Spleen (tissue), 7 donors: Measurements from ENCODE around the gene COL28A1.

Experiments used
- POLR2A ChIP-seq, 3 donors: fragments of 450-650 bp; IDR thresholded peaks; one replicate each; pipeline ENCODE4 v1.5.1; 2017; ENCODE audit warnings: antibody characterized with exemption in 3 of 3, mild to moderate bottlenecking in 1 of 3
- POLR2AphosphoS5 ChIP-seq, 3 donors: sonication (generic); formaldehyde crosslinking; IDR thresholded peaks; one replicate each; pipeline ENCODE4 v1.5.1; 2017; ENCODE audit warnings: antibody characterized with exemption in 3 of 3
- TF ChIP-seq, protein P1 (sequence below), 11 experiments: fragments of 200-600 bp in 7 of 11; fragments of 450-650 bp in 4 of 11; sonication (generic) in 4 of 11; IDR thresholded peaks in 8 of 11; conservative IDR thresholded peaks in 3 of 11; 1 replicate in 7 of 11; 2 replicates in 4 of 11; pipeline versions ENCODE4 v1.4.0 to v1.8.0; 2016 to 2021; ENCODE audit warnings: antibody characterized with exemption in 11 of 11, inconsistent platforms in 4 of 11, mild to moderate bottlenecking in 1 of 11
- donor health status: DM: no; HTN: no; CAD: no; lungs with moderate emphysema.
- donor health status: DM: no; HTN: no; CAD: no.
- donor health status: DM: no; HTN: no; CAD: no.

DNA sequence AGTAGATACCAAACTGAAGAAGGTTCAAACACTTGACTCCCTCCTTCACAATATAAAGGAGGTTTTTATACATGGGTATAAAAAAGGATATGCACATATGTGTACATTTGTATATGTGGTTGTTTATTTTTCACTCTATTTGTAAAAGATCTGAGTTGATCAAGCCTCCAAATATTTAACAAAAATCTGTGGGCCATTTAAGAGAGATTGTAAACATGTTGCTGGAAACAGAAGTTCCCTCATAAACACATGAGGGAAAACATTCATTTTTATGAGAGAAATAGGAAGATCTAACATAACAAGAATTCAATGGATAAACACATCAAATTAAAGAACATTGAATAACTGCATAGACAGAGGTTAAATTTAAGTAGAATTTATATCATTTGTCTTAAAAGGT lies 81.7 kb downstream of the COL28A1 start:
- TF ChIP-seq POLR2A (IDR thresholded peaks at IDR 0.05) (no peak), POLR2AphosphoS5 (IDR thresholded peaks at IDR 0.05) (no peak)
- TF ChIP-seq, protein P1, sequence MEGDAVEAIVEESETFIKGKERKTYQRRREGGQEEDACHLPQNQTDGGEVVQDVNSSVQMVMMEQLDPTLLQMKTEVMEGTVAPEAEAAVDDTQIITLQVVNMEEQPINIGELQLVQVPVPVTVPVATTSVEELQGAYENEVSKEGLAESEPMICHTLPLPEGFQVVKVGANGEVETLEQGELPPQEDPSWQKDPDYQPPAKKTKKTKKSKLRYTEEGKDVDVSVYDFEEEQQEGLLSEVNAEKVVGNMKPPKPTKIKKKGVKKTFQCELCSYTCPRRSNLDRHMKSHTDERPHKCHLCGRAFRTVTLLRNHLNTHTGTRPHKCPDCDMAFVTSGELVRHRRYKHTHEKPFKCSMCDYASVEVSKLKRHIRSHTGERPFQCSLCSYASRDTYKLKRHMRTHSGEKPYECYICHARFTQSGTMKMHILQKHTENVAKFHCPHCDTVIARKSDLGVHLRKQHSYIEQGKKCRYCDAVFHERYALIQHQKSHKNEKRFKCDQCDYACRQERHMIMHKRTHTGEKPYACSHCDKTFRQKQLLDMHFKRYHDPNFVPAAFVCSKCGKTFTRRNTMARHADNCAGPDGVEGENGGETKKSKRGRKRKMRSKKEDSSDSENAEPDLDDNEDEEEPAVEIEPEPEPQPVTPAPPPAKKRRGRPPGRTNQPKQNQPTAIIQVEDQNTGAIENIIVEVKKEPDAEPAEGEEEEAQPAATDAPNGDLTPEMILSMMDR (IDR thresholded peaks at IDR 0.05 in 8 of 11, conservative IDR thresholded peaks at IDR 0.05 in 3 of 11) = no peak
